ENCODE measurements around the gene ELMO1.
A peak's percentile ranks its signal among the peaks of the same experiment; 100 is the strongest.

The ELMO1 gene

DNA sequence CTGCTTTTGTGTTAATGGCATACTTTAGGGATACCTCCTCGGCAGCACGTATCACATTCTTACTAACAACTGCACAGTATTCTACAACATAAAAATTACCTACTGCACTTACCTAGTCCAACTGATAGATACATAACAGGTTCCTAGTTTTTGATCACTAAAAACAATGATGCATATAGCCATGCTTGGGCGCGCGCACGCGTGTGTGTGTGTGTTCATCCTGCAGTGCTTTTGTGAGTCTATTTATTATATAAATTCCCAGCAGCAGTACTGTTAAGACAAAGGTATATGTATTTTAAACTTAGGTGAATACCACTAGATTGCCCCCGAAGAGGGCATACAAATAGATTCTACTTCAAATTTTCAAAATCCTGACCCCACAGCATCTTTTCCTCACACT is 181.4 kb downstream of the ELMO1 start:
- DNase-seq (ENCODE audit: low read depth in 3 of 3): no peak

DNA sequence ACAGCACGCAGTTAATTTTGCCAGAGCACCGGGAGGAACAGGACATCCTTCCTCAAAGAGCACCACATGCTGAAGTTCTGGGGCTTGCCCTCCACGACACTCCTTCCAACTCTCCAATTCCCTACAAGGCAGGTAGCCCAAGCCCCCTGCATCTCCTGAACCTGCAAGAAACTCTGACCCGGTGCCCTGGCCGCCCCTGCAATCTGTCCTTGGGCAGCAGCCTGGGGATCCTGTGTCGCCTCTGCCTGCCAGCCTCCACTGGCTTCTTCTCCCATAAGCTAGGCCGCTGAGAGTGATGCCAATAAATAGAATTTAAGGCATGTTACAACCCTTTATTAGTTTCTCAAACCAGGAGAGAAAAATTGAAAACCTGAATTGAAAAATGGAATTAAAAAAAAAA is 182.8 kb downstream of the ELMO1 start:
- DNase-seq (ENCODE audit: low read depth in 3 of 3): no peak

DNA sequence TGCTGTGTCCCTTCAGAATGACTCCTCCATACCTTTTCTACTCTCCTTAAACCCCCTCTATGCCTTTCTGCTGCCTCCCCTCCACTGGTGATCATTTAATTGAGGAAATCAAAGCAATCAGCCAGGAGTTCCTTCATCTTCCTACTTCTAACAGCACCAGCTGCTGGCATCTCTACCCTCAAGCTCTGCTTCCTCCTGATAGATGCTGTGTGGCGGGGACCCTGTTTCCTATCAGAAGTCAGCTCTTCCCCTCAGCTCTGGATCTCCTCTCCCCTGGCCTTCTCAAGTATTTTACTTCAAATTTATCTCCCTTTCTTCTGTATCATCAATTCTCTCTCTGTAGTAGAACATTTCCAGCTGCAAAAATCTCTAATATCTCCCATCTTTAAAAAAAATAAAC is 183.7 kb downstream of the ELMO1 start:
- DNase-seq (ENCODE audit: low read depth in 3 of 3): no peak

DNA sequence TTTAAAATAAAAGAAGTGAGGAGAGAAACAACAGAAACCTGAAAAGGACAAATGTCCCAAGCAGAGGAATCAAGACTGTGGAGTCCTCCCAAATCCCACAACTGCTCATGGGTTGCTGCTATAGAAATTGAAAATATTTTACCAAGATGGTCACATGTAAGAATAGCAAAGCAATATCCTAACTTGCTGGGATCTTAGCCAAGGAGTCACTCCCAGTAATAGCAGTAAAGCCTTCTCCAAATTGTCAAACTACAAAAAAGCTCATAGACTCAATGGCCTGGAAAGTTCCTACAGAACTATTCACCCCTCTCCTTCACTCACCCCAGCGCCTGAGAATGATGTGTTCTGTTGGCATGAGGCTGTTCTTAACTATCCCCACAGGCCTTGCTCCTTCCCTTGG is 186.5 kb downstream of the ELMO1 start:
- DNase-seq (ENCODE audit: low read depth in 3 of 3): no peak

DNA sequence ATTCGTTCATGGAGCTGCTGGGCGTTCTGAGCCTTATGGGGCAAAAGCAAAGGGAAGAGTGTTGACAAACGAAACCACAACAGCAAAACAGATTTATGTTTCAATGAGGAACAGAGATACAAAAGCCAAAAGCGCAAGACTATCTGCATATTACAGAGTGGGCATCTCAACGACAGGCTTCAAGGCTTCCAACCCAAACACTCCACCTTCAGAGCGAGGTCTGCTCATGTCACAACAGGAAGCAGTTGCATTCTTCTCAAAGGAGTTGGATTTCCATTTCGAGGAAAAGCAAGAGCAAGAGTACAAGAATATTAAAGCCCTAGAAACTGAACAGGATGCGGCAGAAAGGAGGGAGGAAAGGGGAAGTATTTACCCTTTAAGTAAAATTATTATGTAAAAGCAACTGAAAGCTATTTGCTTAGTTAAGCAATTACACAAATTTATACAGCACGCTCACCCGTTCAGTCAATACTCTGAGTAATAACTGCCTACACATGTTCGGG is 189.3 kb downstream of the ELMO1 start:
- DNase-seq (ENCODE audit: low read depth in 3 of 3): no peak

DNA sequence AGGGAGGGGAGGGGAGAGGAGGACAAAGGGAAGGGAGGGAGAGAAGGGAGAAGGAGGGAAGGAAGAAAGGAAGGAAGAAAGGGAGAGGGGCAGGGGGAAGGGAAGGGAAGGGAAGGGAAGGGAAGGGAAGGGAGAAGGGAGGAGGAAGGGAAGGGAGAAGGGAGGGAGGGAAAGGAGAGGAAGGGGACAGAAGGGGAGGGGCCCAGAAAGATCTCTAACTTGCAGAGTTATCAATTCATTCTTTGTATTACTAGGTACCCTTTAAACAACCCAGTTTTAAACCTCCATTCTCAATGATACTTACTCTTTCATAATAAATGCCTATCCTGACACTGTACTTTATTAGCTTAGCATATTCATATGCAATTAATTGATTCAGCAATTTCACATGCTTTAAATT is 192.0 kb downstream of the ELMO1 start:
- no peak for DNase-seq (ENCODE audit: low read depth in 3 of 3)

DNA sequence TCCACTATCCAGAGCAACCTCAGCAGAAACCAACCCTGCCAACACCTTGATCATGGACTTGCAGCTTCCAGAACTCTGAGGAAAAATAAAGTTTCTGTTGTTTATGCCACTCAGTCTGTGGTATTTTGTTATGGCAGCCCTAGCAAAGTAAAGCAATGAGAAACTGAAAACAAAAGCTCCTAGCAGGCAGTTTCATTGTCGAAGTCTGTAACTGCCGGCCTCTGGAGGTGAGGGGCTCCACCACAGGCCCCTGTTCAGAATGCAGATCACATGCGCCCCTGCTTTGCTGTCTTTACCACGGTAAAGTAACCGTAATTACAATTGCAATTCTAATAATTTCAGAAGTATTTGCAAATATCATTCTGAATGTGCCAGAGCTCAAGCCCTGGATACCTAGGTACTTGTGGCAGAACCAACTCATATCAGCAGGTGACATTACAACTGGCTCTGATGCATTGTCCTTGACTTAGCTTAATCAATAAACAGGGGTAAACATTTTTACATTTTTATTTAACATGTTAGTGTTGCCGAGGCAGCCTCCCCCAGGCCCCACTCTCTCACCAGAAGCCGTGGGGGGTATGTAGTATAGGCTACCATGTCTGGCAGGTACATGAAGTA is 193.2 kb downstream of the ELMO1 start:
- no peak for DNase-seq (ENCODE audit: low read depth in 3 of 3)

DNA sequence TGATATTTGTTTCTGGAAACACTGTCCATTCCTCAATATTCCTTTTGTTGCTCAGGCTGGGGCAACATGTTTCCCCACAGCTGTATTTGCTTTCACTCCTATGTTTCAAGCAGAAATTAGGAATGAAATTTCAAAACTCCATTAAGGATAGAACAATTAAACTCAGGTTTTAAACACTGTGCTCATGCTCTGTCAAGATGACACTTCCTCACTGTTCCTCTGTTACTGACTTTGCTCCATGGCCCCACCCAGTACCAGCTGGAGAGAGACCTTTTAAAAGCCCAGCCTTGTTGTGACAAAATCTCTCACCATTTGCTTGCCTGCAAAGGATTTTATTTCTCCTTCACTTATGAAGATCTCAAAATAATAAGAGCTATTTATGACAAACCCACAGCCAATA is 197.4 kb downstream of the ELMO1 start:
- DNase-seq (ENCODE audit: low read depth in 3 of 3): no peak

DNA sequence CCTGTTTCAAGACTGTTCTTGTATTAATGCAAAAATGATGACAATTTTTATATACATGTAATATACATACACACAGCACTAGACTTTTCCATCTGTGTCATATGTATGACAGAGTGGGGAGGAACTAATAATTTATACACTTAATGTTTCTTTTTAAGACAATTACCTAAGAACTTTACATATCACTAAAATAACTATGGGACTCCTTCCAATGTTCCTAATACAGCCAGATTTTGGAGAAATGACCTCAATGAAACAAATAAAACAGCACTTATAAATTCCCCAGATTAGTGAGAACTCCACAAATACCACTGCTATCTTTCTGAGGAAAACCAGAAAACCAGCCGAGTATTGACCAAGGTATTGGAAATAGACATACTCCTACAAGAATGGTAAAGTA is 199.4 kb downstream of the ELMO1 start:
- no peak for DNase-seq (ENCODE audit: low read depth in 3 of 3)

DNA sequence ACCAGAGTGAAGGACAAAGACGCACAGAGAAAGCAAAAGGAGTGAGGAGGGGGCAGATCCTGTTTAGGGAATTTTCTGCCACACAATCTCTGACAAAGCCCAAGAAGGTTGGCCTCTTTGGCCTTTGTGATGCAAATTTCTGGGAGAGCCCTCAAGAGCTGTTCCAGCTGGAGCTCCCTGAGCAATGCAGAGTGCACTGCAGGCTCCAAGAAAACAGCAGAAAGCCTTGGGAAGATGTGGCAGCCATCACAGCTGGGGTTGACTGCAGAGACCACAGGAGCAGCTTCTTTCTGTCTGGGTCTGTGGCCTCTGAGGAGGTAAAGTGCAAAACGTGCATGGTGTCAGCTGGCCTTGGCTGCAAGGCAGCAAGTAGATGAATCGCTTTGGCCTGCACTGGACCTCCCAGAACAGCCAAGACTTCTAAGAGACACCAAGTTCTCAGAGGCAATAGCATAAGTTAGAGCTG is 200.2 kb downstream of the ELMO1 start:
- no peak for DNase-seq (ENCODE audit: low read depth in 3 of 3)

DNA sequence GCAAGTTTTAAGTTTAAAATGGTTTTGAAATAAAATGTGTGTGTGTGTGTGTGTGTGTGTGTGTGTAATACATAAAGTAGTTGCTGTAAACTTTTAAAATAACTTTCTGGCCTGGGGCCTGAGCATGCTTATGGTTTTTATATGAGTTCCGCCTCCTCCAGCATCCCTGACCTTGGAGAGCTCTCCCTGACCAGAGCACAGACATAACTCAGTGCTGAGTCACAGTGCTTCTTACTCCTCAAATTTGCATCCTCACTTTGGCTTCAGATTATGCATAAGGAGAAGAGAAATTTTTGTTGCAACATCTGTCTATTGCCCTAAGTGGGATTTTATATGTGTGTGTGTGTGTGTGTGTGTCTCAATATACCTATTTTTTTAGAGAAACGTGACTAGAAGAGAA is 200.8 kb downstream of the ELMO1 start:
- DNase-seq (ENCODE audit: low read depth in 3 of 3): no peak

DNA sequence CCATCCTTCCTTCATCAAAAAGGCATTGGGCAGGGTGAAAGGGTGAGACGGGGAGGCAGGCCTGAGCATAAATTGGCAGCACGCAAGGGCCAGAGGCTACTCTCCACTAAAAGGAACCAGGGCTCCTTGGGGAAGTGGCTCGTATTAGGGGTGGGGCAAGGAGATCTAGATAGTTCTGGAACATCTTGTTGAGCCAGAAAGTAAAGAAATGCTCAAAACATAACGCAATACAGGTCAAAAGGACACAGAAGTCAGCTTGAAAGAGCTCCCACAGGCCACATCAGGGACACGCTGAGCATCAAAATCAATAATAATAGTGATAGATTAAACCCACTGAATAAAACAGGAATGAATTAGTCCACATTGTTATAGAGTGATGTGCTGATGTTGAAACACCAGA is 203.1 kb downstream of the ELMO1 start:
- no peak for DNase-seq (ENCODE audit: low read depth in 3 of 3)

DNA sequence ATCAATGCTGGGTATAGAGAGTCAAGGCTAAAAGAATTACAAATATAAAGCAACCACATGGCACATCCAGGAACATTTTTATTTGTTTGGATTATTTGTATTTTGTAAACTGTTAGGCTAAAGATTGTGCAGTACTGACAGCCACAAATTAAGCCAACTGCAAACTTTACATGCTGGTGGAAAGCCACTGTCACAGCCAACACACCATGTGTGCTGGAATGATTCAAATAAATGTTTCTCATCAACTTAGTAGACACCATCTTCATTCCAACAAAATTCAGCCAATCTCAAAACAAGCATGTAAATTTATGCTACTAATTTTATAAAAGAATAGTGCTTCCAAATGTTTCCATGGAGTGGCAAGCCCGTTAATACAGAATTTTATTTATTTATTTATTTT is 211.8 kb downstream of the ELMO1 start:
- no peak for DNase-seq (ENCODE audit: low read depth in 3 of 3)

DNA sequence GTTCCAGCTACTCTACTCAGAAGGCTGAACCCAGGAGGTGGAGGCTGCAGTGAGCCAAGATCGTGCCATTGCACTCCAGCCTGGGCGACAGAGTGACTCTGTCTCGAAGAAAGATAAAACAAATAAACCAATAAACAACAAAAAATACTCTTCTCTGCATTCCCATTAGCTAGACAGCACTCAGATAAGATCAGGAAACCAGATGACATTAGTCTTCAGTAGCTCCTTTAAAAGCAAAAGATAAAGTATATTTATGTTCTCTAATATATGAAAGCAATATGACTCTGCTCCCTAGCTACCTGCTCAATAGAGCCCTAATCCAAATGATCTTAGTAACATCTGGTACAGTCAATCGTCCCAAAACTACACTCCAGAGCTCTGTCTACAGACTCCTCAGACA is 212.9 kb downstream of the ELMO1 start:
- no peak for DNase-seq (ENCODE audit: low read depth in 3 of 3)

DNA sequence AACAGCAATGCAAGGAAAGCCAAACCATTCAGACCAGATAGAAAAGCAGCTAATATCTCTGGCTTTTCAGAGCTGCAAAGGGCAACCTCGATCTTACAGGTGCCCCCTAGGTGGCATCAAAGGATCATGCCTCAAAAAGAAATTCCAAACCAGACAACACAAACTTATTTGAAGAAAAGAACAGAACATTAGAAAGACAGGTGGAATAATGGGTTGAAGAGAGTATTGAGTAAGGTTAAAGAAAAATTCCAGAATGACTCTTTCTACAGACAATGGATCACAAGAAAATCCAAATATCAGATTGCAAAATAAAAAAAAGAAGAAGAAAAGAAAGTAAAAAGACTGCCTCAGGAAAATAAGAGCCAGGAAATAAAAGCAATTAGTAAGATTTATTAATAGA is 213.7 kb downstream of the ELMO1 start:
- DNase-seq (ENCODE audit: low read depth in 3 of 3): no peak

DNA sequence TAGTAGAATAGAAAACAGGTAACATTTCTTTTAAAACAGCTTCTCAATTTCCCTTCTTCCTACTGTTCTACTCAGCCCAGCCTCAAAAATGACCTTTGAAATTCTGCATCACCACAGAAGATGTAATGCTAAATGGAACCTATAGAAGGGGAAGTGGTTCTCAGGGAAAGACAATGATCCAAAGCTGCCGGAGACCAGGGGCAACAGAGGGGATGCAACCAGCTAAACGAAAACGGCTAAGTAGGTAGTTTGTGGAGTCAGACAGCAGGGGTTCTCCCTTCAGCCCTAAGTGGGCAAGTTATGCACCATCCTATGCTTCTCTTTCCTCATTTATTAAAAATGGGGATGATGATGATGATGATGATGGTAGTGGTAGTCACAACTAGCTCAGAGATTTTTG is 214.3 kb downstream of the ELMO1 start:
- DNase-seq (ENCODE audit: low read depth in 3 of 3): no peak

DNA sequence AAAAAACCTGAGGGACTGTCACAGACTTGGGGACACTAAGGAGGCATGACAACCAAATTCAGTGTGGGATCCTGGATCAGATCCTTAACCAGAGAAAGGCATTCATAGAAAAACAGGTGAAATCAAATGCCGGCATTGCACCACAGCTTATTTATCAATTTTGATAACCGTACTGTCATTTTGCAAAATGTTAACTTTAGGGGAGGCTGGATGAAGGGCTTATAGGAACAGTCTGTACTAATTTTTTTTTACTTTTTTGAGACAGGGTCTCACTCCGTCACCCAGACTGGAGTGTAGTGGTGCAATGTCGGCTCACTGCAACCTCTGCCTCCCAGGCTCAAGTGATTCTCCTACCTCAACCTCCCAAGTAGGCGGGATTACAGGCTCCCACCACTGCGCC is 217.1 kb downstream of the ELMO1 start:
- no peak for DNase-seq (ENCODE audit: low read depth in 3 of 3)

DNA sequence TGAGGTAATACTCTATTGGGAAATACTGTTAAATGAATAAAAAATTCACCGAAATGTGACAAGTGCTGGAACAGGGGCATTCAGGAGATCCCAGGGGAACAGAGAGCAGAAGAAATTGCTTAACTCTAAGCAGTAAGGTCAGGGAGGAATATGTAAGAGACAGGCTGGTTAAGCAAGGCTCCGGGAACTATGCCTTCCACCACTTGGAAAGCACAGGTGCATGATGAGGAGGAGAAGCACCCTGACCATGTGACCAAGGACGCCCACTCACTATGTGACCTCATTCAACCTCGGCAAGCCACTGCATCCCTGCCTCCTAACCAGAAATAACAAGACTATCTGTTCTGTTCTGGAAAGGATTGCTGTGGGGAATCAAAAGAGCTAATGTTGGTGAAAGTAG is 218.4 kb downstream of the ELMO1 start:
- DNase-seq (ENCODE audit: low read depth in 3 of 3): peak in 1 of 3 experiments; percentile 12

DNA sequence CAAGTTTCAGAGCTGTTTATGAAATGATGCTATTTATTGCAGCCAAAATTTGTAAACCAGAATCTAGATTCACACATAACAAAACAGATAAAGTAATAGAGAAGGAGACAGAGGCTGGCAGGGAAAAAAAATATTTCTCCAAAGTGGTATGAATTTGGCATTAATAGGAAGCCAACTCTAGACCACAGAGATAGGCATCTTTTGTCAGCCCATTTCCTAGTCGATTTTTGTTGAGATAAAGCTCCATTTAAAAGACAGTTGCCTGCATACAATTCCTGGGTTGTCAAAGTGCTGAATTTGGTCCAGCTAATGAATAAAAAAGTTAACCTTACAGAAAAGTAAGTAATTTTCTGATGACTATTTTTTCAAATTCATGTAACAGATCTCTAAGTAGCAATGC is 219.3 kb downstream of the ELMO1 start:
- no peak for DNase-seq (ENCODE audit: low read depth in 3 of 3)

DNA sequence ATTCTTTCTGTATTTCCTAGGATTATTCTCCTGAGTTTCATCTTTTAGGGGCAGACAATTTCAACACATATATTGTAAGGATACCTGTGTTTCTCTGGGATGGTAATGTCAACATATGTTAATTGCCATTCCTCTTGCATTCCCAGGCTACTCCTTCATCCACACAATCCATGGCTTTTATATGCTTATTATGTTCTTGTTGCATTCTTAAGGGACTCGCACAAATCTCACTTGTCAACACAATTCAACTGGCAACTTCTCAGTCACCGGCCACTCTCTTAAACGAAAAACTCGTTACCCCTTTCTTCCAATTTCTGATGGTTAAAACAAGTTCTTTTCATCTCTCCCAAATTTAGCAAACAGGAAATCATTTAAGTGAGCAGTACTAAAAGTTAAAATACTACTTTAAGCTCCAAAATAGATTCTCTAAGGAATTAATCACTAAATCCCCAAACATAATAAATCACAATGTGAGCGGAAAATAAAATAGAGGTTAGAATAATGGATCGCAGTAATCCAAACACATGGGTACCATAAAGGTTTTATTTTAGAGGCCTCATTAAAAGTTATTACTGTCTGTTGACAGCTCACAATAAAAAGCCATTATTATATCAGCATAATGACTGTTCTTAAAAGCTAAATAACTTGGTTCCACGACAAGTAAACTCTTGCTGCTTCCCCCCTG is 223.2 kb downstream of the ELMO1 start:
- DNase-seq (ENCODE audit: low read depth in 3 of 3): no peak

DNA sequence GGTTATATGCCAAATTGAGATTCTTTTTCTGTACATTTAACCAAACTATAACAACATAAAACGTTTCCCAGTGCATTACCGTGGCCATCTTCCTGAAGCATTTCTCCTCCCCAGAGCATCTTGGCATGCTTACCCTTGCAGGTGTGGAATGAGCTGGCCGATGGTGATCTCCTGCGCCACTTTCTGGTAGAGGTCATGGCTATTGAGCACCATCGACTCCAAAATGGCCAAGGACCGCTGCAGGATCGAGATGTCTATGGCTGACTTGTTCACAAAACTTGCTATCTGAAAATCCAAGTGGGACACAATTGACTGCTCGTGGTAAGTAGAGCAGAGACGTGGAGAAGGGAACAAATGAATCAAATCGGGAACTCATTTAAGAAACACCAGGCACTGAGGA is 223.9 kb downstream of the ELMO1 start:
- DNase-seq (ENCODE audit: low read depth in 3 of 3): no peak

DNA sequence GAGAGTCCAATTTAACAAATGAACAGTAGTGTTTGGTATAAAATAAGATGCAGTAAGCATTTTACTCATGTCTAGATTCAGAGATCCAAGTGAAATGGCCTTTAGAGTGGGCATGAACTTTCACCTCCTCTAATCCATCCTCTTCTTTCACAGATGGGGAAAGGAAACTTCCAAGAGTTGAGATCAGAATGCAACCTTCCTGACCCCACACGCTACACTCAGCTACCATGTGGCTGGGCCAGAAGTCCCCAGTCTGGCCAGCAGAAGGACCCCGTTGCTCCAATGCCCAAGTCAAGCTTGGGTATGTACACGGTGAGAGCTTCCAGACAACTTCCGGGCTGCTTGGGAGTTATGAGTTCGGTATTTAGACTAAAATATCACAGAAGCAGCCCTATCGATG is 228.0 kb downstream of the ELMO1 start:
- no peak for DNase-seq (ENCODE audit: low read depth in 3 of 3)

DNA sequence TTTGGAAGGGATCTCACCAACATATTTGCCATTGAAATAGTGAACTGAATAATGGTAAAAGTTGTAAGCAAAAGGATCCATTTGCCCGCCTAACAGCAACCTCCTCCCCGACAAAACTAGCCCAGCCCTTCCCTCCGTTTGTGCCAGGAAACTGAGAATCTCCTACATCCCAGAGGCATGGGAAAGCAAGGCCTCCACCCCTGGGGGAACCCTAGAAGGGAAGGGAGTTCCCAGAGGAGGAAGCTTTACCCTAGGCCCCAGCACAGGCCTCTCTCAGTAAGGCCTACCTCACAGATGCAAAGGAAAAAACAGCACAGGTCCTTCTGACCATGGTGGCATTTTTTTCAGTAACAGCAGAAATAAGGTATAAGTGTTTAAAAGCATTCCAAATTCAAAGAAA is 229.7 kb downstream of the ELMO1 start:
- no peak for DNase-seq (ENCODE audit: low read depth in 3 of 3)

DNA sequence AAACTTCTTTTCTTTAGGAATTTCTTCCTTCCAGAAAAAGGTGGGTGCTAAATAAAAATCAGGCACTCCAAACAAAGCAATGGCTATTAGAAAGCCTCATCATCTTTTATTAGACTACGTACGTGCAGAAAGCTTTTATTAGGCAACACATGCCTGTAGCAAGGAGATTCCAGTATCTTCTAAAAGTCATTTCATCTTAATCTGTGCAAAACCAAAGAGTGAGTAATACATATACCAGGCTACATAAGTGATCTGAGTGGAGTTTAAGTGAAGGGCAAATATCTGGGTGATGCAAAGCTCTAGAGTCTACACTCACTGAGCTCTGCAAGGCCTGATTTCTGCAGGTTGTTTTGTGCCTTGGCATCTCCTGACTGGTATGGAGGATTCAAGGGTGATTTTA is 231.7 kb downstream of the ELMO1 start:
- no peak for DNase-seq (ENCODE audit: low read depth in 3 of 3)
